ENCODE results near the gene RNF212.

RNF212 gene

GRCh38 chr4:1098311-1098925, 14.9 kb downstream of the RNF212 start:
- Histone ChIP-seq H3K9me3 (no peaks in the 10 kb centered on the region), H3K36me3 (no peaks in the 10 kb centered on the region), H3K4me3 (no peak overlapping the region), H3K27ac (no peak overlapping the region), H3K4me1 (no peaks in the 10 kb centered on the region), H3K27me3 (peaks cover 0 to 8% of the 10 kb centered on the region in 2 donors)
- intact Hi-C loops (cut with DNase I; ENCODE audit: low total_unique reads) = no loop called here
- TF ChIP-seq CTCF (IDR thresholded peaks at IDR 0.05) = no peak
- peak in 1 of 2 donors; percentile 35 for DNase-seq

GRCh38 chr4:1097553-1097952, 15.8 kb downstream of the RNF212 start:
- intact Hi-C loops (cut with DNase I; ENCODE audit: low total_unique reads) = no loop called here
- TF ChIP-seq CTCF (IDR thresholded peaks at IDR 0.05) = no peak
- no peak overlapping the region for H3K27ac ChIP-seq
- H3K36me3 ChIP-seq = no peaks in the 10 kb centered on the region
- peaks cover 0 to 10% of the 10 kb centered on the region in 2 donors for H3K27me3 ChIP-seq
- H3K4me3 ChIP-seq = no peak overlapping the region
- no peaks in the 10 kb centered on the region for H3K9me3 ChIP-seq
- peak in 1 of 2 donors; percentile 27 for DNase-seq
- no peaks in the 10 kb centered on the region for H3K4me1 ChIP-seq

- H3K27ac ChIP-seq = no peak overlapping the region
- DNase-seq = peak in 1 of 2 donors; percentile 41
- H3K27me3 ChIP-seq = peaks cover 0 to 17% of the 10 kb centered on the region in 2 donors
- no peak overlapping the region for H3K4me3 ChIP-seq
- H3K9me3 ChIP-seq = no peaks in the 10 kb centered on the region
- no peak for TF ChIP-seq CTCF (IDR thresholded peaks at IDR 0.05)
- no peaks in the 10 kb centered on the region for H3K36me3 ChIP-seq
- intact Hi-C loops (cut with DNase I; ENCODE audit: low total_unique reads) = no loop called here
- no peaks in the 10 kb centered on the region for H3K4me1 ChIP-seq
Observed at GRCh38 chr4:1096841-1097240, 16.5 kb downstream of the RNF212 start.

GRCh38 chr4:1094336-1094690, 19.1 kb downstream of the RNF212 start:
- Histone ChIP-seq H3K27me3 (peaks cover 0 to 17% of the 10 kb centered on the region in 2 donors), H3K36me3 (no peaks in the 10 kb centered on the region), H3K4me3 (no peak overlapping the region), H3K27ac (no peak overlapping the region), H3K9me3 (no peaks in the 10 kb centered on the region), H3K4me1 (no peaks in the 10 kb centered on the region)
- intact Hi-C loops (cut with DNase I; ENCODE audit: low total_unique reads) = no loop called here
- no peak for TF ChIP-seq CTCF (IDR thresholded peaks at IDR 0.05)
- DNase-seq = peak in 1 of 2 donors; percentile 42

GRCh38 chr4:1093391-1094335, 19.7 kb downstream of the RNF212 start:
- no peak overlapping the region for H3K4me3 ChIP-seq
- peak in 1 of 2 donors; percentile 40 for DNase-seq
- peaks cover 0 to under 1% (median 0%) of the 10 kb centered on the region in 3 donors for H3K9me3 ChIP-seq
- peaks cover 0 to 17% of the 10 kb centered on the region in 2 donors for H3K27me3 ChIP-seq
- intact Hi-C loops (cut with DNase I; ENCODE audit: low total_unique reads) = no loop called here
- no peak for TF ChIP-seq CTCF (IDR thresholded peaks at IDR 0.05)
- H3K27ac ChIP-seq = no peak overlapping the region
- H3K36me3 ChIP-seq = no peaks in the 10 kb centered on the region
- no peaks in the 10 kb centered on the region for H3K4me1 ChIP-seq
